Esophagus muscularis mucosa (tissue), 4 donors: ENCODE results near the gene LTBP1. TPM values are rescaled to one million over a fixed set of nuclear protein-coding genes. Genes with fewer than 3 reads are reported as not detected.

Experiments used
- DNase-seq: peaks from one replicate; pipeline ENCODE4 v3.0.0-alpha.2; 2017; ENCODE audit errors: extremely low spot score
- H3K27ac ChIP-seq, 4 donors: fragments of 200-600 bp; sonication (generic); replicated peaks in 1 of 4; 1 replicate in 3 of 4; 2 replicates in 1 of 4; pipeline ENCODE4 v1.5.1; 2016 to 2019; ENCODE audit warnings: mild to moderate bottlenecking in 1 of 4
- H3K27me3 ChIP-seq, 4 donors: fragments of 200-600 bp; sonication (generic); one replicate each; pipeline versions ENCODE4 v1.5.1 to v1.6.0; 2016 to 2019
- H3K36me3 ChIP-seq, 4 donors: fragments of 200-600 bp; sonication (generic); one replicate each; pipeline ENCODE4 v1.5.1; 2016 to 2019
- H3K4me1 ChIP-seq, 4 donors: fragments of 200-600 bp; sonication (generic); one replicate each; pipeline ENCODE4 v1.5.1; 2016 to 2019
- H3K4me3 ChIP-seq, 4 donors: fragments of 200-600 bp; sonication (generic); 1 replicate in 2 of 4; 2 replicates in 2 of 4; pipeline ENCODE4 v1.5.1; 2016 to 2019; ENCODE audit warnings: mild to moderate bottlenecking in 4 of 4, moderate library complexity in 1 of 4
- H3K9me3 ChIP-seq, 4 donors: fragments of 200-600 bp; sonication (generic); 1 replicate in 3 of 4; 2 replicates in 1 of 4; pipeline ENCODE4 v1.5.1; 2016 to 2019
- CTCF ChIP-seq, 3 experiments: fragments of 200-600 bp in 2 of 3; fragments of 450-650 bp in 1 of 3; sonication (generic) in 2 of 3; IDR thresholded peaks; one replicate each; pipeline ENCODE4 v1.5.1; 2017 to 2019; ENCODE audit warnings: antibody characterized with exemption in 3 of 3, mild to moderate bottlenecking in 2 of 3, moderate library complexity in 1 of 3
- EP300 ChIP-seq: sonication (generic); formaldehyde crosslinking; IDR thresholded peaks from one replicate; pipeline ENCODE4 v1.6.1; 2017; ENCODE audit warnings: antibody characterized with exemption
- POLR2A ChIP-seq: fragments of 450-650 bp; IDR thresholded peaks from one replicate; pipeline ENCODE4 v1.6.1; 2017; ENCODE audit warnings: antibody characterized with exemption, moderate library complexity, mild to moderate bottlenecking, low read depth
- POLR2AphosphoS5 ChIP-seq, 2 donors: sonication (generic); formaldehyde crosslinking; IDR thresholded peaks; one replicate each; pipeline ENCODE4 v1.6.1; 2017; ENCODE audit warnings: antibody characterized with exemption in 2 of 2
- WGBS: methylation state at CpG from one replicate; pipeline ENCODE4 v1.1.5; 2018; 5-methylcytosine and 5-hydroxymethylcytosine counted together
- intact Hi-C: fragments of 100-400 bp; cut with DNase I; formaldehyde crosslinking; loops from one replicate; pipeline ENCODE4 v1.15.1; 2023
- total RNA-seq, 4 donors: library from RNA; depleted of rRNA; stranded (reverse); fragments of >200 nt; gene quantifications; one replicate each; pipeline versions ENCODE4 v1.1.0 to v1.2.1, GENCODE V29; 2016

Gene LTBP1
- total RNA-seq, 4 donors from 2014 or later = 254 to 465 (median 368) TPM

DNA sequence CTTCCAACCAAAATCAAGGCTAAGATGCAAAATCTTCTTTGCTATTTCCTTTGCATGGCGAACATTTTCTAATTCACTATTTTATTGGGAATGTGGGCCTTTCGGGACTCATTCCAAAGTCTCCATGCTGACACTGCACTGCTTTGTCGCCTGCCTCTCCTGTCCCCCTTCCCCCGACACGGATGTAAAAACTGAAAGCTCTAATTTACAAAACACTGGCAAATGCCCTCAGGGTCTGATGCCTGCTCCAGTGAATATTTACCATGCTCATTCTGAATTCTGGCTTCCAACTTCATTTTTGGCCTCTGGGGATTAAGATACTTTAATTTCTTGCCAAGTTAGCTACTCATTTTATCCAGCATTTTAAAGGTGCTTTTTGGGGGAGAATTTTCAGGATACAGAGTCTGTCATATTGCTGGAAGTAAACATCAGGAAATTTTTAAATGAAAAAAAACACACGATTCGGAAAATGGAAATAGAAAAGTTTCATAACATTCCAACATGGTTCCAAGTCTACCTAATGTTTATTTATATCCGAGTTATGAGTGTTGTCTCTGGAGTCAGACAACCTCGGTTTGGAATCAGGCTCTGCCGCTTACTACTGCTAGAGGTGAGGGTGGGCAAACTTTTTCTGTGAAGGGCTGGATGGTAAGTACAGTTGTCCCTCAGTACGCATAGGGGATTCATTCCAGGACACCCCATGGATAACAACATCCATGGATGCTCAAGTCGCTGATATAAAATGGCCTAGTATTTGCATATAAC, 14.6 kb upstream of the LTBP1 start:
- Histone ChIP-seq H3K4me1 (no peaks in the 10 kb centered on the region), H3K36me3 (no peaks in the 10 kb centered on the region), H3K9me3 (no peaks in the 10 kb centered on the region), H3K27ac (no peak overlapping the region), H3K4me3 (no peak overlapping the region), H3K27me3 (peaks cover 0 to 9% (median 0%) of the 10 kb centered on the region in 4 donors)
- intact Hi-C loops = no loop called here
- DNase-seq = no peak
- TF ChIP-seq CTCF (IDR thresholded peaks at IDR 0.05) = no peak
- TF ChIP-seq POLR2AphosphoS5 (IDR thresholded peaks at IDR 0.05) = no peak
- no peak for TF ChIP-seq EP300
- TF ChIP-seq POLR2A = no peak
- WGBS = 71% methylated on average over 12 of the region's 12 CpGs

GRCh38 chr2:32932825-32933755, 13.7 kb upstream of the LTBP1 start:
- Histone ChIP-seq H3K9me3 (no peaks in the 10 kb centered on the region), H3K4me1 (no peaks in the 10 kb centered on the region), H3K27ac (no peak overlapping the region), H3K27me3 (peaks cover 0 to 10% (median 0%) of the 10 kb centered on the region in 4 donors), H3K4me3 (no peak overlapping the region), H3K36me3 (no peaks in the 10 kb centered on the region)
- intact Hi-C loops = no loop called here
- TF ChIP-seq POLR2AphosphoS5 (IDR thresholded peaks at IDR 0.05) (no peak), CTCF (IDR thresholded peaks at IDR 0.05) (no peak), POLR2A (no peak), EP300 (no peak)
- no peak for DNase-seq
- 93% methylated on average over 11 of the region's 11 CpGs for WGBS

GRCh38 chr2:32933756-32934095, 13.0 kb upstream of the LTBP1 start:
- Histone ChIP-seq H3K27ac (no peak overlapping the region), H3K36me3 (no peaks in the 10 kb centered on the region), H3K27me3 (peaks cover 0 to 10% (median 0%) of the 10 kb centered on the region in 4 donors), H3K4me3 (no peak overlapping the region), H3K4me1 (no peaks in the 10 kb centered on the region), H3K9me3 (no peaks in the 10 kb centered on the region)
- 89% methylated on average over 5 of the region's 5 CpGs for WGBS
- intact Hi-C loops = no loop called here
- DNase-seq = no peak
- TF ChIP-seq CTCF (IDR thresholded peaks at IDR 0.05) = no peak
- TF ChIP-seq POLR2AphosphoS5 (IDR thresholded peaks at IDR 0.05) = no peak
- TF ChIP-seq POLR2A = no peak
- TF ChIP-seq EP300 = no peak

GRCh38 chr2:32937602-32938448, 8.9 kb upstream of the LTBP1 start:
- Histone ChIP-seq H3K27me3 (peaks cover 0 to 10% (median 0%) of the 10 kb centered on the region in 4 donors), H3K36me3 (no peaks in the 10 kb centered on the region), H3K27ac (no peak overlapping the region), H3K4me1 (no peaks in the 10 kb centered on the region), H3K4me3 (no peak overlapping the region), H3K9me3 (no peaks in the 10 kb centered on the region)
- TF ChIP-seq CTCF (IDR thresholded peaks at IDR 0.05) (no peak), EP300 (no peak), POLR2AphosphoS5 (IDR thresholded peaks at IDR 0.05) (no peak), POLR2A (no peak)
- DNase-seq = no peak
- intact Hi-C loops = no loop called here
- 55% methylated on average over 13 of the region's 13 CpGs for WGBS
